HG02759 (cell line): Measurements from ENCODE around the gene SFN.
"Not testable (repeated sequence)": the region's sequence is repeated elsewhere in the genome, so short reads cannot be mapped to it uniquely, and the experiment has no call there.

ENCODE experiments used
- ATAC-seq: cut with Tn5 transposase; IDR thresholded peaks from one replicate; pipeline ENCODE4 v1.9.1; 2021; ENCODE audit warnings: mild to moderate bottlenecking, moderate library complexity; ENCODE audit not compliant: unreplicated experiment

SFN gene

GRCh38 chr1:26838474-26839338 is 24.2 kb upstream of the SFN start:
- ATAC-seq = peak; percentile 95

- peak; percentile 4 for ATAC-seq
Measured at GRCh38 chr1:26839339-26839722, 23.6 kb upstream of the SFN start.

- ATAC-seq = no peak
Measured at GRCh38 chr1:26839779-26840178, 23.2 kb upstream of the SFN start.

- ATAC-seq = no peak
Measured at GRCh38 chr1:26844424-26845196, 18.3 kb upstream of the SFN start.

- ATAC-seq = not testable (repeated sequence)
Measured at GRCh38 chr1:26847826-26848225, 15.1 kb upstream of the SFN start.

- ATAC-seq = no peak
Measured at GRCh38 chr1:26848499-26848898, 14.4 kb upstream of the SFN start.

GRCh38 chr1:26848941-26849774 is 13.8 kb upstream of the SFN start:
- ATAC-seq = no peak

GRCh38 chr1:26851106-26851684 is 11.8 kb upstream of the SFN start:
- ATAC-seq = no peak

GRCh38 chr1:26852701-26853100 is 10.2 kb upstream of the SFN start:
- no peak for ATAC-seq

GRCh38 chr1:26853156-26853555 is 9.8 kb upstream of the SFN start:
- no peak for ATAC-seq

GRCh38 chr1:26853600-26853999 is 9.3 kb upstream of the SFN start:
- ATAC-seq = no peak

- no peak for ATAC-seq
Measured at GRCh38 chr1:26854906-26855305, 8.0 kb upstream of the SFN start.

- no peak for ATAC-seq
Measured at GRCh38 chr1:26855636-26856035, 7.3 kb upstream of the SFN start.

GRCh38 chr1:26856181-26856580 is 6.8 kb upstream of the SFN start:
- ATAC-seq = no peak

GRCh38 chr1:26856604-26857469 is 6.1 kb upstream of the SFN start:
- ATAC-seq = no peak

- no peak for ATAC-seq
Measured at GRCh38 chr1:26857473-26858060, 5.4 kb upstream of the SFN start.

- no peak for ATAC-seq
Measured at GRCh38 chr1:26858160-26858559, 4.8 kb upstream of the SFN start.

- no peak for ATAC-seq
Measured at GRCh38 chr1:26858891-26859640, 3.9 kb upstream of the SFN start.

GRCh38 chr1:26861286-26861701 is 1.7 kb upstream of the SFN start:
- no peak for ATAC-seq
